HG02588 (cell line): ENCODE results near the gene FABP1.

Experiments
- ATAC-seq: cut with Tn5 transposase; IDR thresholded peaks from one replicate; pipeline ENCODE4 v1.9.1; 2021; ENCODE audit warnings: mild to moderate bottlenecking, moderate library complexity; ENCODE audit not compliant: unreplicated experiment

The FABP1 gene

DNA sequence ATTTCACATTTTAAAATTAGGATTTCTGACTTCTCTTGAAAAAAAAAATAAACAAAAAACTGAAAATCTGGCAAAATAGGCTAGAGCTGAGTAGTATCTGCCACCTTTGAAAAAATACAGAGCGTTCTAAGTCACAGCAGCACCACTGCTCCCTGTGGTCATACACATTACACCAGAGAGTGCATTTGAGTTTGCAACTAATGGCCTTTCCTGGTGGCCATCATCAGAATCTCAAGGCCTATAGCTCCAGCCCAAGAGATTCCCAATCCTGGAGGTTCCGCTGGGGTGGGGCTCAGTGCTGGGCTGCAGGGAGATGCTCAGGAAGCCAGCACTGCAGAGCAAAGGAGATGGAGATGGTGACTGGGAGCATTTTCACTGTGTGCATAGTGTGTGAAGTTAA, 42.8 kb downstream of the FABP1 start:
- ATAC-seq = no peak

DNA sequence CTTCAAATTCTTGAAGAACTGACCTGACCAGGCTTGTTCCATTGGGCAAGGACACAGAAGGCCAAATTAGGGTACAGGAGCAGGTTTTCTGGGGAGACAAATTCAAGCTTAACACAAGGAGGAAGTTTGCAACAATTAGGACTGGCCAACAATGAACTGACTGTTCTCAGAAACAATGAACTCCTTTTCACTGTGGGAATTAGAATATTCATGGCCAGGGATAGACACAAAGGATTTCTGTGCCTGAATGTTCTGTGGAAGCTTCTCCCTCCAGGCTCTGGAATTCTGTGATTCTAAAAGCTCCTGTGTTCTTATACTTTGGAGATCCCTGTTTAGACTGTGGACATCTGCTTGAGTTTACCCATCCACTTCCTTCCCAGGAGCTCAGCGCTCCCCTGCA, 45.1 kb downstream of the FABP1 start:
- ATAC-seq = no peak

DNA sequence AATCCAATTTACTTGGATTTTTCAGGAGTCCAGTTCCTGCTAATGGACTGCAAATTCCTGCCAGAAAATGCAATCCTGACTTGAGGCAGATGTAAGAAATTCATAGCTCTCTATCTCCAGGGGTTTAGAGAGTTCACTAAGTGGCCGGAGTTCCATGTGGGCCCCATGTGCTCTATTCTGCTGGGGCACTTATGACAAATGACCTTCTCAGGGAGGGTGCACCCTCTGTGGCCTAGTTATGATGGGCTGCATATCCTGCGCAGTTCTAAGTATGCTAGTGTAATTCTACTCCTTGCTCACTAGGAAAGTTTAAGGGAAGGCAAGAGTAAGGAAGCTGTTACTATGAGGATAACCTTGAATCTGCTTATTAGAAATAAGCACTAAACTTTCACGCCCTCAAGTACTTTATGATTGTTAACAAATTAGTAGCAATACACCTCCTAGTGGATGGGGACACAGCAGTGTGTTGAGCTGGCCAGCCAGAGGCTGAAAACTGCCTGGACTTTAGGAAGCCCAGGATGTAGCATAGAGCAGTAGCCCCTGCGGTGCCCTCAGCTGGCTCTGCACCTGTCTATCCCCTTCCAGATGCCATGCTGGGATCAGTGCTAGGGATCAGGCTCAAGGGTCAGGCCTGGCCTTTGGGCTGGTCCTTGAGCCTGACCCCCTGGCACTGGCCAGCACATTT, 45.8 kb downstream of the FABP1 start:
- no peak for ATAC-seq

DNA sequence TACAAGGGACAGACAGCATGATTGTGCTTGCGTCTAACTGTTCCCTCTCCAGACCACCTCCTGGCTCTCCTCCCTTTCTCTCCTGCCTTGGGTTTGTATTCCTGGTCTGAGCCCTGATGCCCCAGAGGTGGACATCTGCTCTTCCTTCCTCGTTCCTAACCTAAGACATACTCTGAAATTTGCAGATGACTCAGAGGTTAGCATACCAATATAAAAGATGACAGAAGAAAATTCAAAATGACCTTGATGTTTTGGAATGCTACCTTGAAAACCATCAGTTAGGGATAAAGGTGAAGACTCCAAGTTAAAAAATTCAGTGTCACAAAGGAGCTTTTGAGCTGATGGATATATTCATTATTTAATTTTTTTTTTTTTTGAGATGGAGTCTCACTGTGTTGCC, 47.3 kb downstream of the FABP1 start:
- no peak for ATAC-seq

DNA sequence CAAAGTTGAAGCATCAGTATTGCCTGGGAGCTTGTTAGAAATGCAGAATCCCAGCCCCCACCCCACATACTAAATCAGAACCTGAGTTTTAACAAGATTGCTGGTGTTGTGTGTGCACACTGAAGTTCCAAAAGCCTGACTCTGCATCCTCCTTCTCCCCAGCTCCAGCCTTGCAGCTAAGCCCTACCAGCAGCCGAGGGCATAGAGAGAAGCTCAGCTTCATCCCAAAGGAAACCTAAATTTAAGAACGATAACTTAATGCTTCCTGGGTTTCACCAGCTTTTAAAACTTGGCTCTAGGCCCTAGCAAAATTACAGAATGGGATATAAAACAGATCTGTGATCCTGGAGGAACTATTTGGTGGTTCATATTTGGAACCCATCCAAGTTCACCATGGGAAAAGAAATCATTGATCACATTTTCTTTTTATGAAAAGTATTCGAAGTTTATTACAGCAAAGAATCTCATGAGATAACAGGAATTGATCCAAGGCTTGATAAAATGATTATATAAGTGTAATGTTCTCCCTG, 49.2 kb downstream of the FABP1 start:
- ATAC-seq = no peak

DNA sequence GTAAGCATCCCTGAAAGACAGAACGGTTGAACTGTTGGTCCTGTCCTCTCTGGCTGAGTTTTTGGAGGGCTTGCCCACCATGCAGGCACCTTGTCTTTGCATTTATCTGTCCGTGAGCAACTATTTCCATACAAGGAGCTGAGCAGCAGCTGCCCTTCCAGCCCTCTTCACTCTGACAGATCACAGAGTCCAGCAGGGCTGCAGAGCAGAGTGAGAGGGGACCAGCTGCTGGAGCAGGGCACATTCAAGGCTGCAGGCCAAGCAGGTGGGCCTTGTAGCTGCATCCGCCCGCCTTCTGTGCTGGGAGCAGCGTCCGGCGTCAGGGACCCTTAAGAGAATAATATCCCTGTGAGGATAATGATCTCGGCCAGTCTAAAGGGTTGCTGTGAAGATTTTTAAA, 50.8 kb downstream of the FABP1 start:
- no peak for ATAC-seq

DNA sequence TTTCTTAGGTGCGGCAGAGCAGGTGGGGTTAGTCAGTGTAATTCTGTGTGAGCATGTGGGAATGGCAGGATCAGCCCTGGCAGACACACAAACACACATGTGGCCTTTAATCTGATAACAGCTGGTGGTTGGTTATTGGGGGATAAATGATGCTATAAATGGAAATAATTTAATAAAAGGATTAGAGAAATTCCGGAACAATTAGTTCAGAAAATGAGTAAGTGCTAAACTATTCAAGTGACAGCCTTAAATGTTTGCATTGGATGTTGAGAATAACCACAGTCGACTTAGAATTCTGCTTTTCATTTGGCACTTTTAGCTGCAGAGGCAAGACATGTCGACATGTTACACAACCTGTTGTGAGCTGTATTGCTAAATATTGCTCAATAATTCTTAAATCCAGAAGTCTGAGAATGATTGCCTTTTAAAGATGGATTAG, 53.0 kb downstream of the FABP1 start:
- no peak for ATAC-seq

DNA sequence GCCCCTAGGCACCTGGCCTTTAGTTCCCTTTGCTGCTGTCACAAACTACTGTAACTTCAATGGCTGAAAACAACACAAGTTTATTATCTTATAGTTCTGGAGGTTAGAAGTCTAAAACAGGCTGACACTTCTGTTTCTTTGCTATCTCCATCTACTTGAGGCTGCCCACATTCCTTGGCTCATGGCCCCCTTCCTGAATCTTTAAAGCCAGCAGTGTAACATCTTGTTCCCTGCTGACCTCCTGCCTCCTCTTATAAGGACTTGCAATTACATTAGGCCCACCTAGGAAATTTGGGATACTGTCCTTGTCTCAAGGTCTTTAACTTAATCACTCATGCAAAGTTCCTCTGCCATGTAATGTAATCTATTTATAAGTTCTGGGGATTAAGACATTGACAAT, 53.7 kb downstream of the FABP1 start:
- no peak for ATAC-seq
